ENCODE measurements around the gene ROBO1.

DNA sequence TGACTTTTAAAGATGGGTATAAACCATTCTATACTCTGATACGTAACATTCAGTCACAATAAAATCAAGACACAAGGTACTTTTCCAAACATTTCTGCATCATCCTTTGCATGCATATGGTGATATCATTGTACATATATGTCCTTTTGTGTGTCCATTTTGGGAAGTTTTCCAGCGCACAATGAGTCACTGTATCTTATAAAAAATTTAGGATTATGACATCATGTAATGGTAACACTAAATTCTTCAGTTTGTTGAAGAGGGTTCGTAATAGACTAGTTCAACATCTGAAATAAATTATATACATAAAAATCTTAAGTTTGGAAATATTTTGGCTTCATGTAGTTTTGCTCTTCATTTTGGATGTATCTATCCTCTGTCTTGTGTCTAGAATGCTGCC, 480.9 kb downstream of the ROBO1 start:
- TF ChIP-seq EZH2 (IDR thresholded peaks at IDR 0.05; ENCODE audit: insufficient read depth, poor library complexity, severe bottlenecking): no peak
- no peak for TF ChIP-seq EZH2phosphoT487 (IDR thresholded peaks at IDR 0.05; ENCODE audit: insufficient read depth, low read depth)
